Activated CD4-positive, alpha-beta T cell treated with anti-CD3 and anti-CD28 coated beads, Interleukin-2, amount 10 ng/mL, durations not matched to agents 7 days and 5 days (primary cell): ENCODE measurements around the gene EIF6. TPM values are rescaled to one million over a fixed set of nuclear protein-coding genes. Genes with fewer than 3 reads are reported as not detected.

ENCODE experiments used
- CTCF ChIA-PET: fragments of 350-600 bp; sonication (Branson Sonifier 250); formaldehyde crosslinking; loops from one replicate; lab custom pipeline; 2021; ENCODE audit warnings: antibody characterized with exemption; lab: Charles Lee
- POLR2A ChIA-PET: fragments of 350-600 bp; sonication (Branson Sonifier 250); formaldehyde crosslinking; loops from one replicate; lab custom pipeline; 2021; ENCODE audit warnings: antibody characterized with exemption; lab: Charles Lee
- DNase-seq: peaks from one replicate; pipeline ENCODE4 v3.0.0-alpha.2; 2020
- H3K27ac Mint-ChIP-seq: one replicate; pipeline ENCODE4 v1.8.0; 2021; ENCODE audit warnings: mild to moderate bottlenecking, moderate library complexity, mixed read lengths
- H3K27me3 Mint-ChIP-seq: one replicate; pipeline ENCODE4 v1.8.0; 2021; ENCODE audit warnings: mixed read lengths
- H3K36me3 Mint-ChIP-seq: one replicate; pipeline ENCODE4 v1.8.0; 2021; ENCODE audit warnings: low read depth, mixed read lengths
- H3K4me1 Mint-ChIP-seq: one replicate; pipeline ENCODE4 v1.8.0; 2021; ENCODE audit warnings: mixed read lengths
- H3K4me3 Mint-ChIP-seq: one replicate; pipeline ENCODE4 v1.8.0; 2021; ENCODE audit warnings: mild to moderate bottlenecking, moderate library complexity, mixed read lengths
- H3K9me3 Mint-ChIP-seq: one replicate; pipeline ENCODE4 v1.8.0; 2021; ENCODE audit warnings: mixed read lengths
- total RNA-seq, 2 experiments: library from RNA; stranded (reverse); gene quantifications; one replicate each; pipeline ENCODE4 v1.2.3, GENCODE V29; 2021

EIF6 gene
- total RNA-seq, 2 experiments from 2014 or later = 87.4 to 93.3 TPM

DNA sequence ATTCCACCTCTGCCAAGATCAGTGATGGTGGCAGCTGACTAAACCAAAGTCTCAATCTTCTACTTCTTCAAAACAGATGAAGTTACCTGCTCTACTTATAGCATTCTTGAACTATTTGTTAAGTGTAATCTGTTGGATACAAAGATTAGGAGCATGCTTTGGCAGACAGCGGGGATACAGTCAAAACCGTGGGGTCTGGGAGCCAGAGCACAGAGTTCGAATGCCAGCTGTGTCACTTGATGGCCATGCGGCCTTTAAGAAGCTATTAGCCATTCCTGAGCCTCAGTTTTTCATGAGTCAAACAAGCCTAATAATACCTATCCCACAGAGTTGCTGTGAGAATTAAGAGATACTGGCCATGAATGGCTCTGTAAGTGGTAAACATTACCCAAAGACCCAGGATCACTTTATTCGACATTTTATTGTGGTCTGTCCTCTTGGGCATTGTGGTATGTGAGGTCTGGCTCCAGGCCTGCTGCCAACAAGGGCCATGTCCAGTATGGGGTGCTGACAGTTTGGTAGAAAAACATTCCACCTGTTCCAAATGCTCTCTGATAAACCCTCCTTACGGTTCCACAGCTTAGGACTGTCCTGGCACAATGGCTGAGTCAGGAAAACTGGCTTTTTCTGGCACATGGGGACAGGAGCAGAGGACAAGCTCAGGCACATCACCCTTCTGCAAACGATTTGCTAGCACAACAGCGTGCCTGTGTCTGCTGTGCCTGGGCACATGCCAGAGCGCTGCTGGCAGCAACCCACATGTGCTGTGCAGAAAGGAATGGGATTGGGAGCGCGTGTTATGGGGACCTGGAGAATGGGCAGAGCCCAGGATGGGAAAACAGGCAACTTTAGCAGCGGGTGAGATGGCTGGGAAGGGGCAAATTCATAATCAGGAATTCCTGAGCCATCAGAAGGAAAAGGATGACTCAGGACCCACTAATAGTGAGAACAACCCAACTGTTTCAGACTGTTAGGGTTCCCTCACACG, 23.4 kb upstream of the EIF6 start:
- ChIA-PET CTCF (interaction anchor here (0.6 to 8.1 kb wide), 9 partner anchors 8 to 133 kb away, joined by 3 to 90 read pairs (median 3); no protein-coding TSS in a partner anchor), POLR2A (no interaction called here)
- H3K27me3 Mint-ChIP-seq = no peaks in the 10 kb centered on the region
- DNase-seq = no peak
- peaks cover 10% of the 10 kb centered on the region for H3K36me3 Mint-ChIP-seq
- H3K9me3 Mint-ChIP-seq = no peaks in the 10 kb centered on the region
- no peak overlapping the region for H3K27ac Mint-ChIP-seq
- peaks cover 62% of the 10 kb centered on the region for H3K4me1 Mint-ChIP-seq
- H3K4me3 Mint-ChIP-seq = no peak overlapping the region

- DNase-seq = peak; percentile 37
- Mint-ChIP-seq H3K4me1 (peaks cover 54% of the 10 kb centered on the region), H3K4me3 (no peak overlapping the region), H3K27ac (peak overlapping the region; percentile 73), H3K9me3 (no peaks in the 10 kb centered on the region), H3K36me3 (peaks cover 4% of the 10 kb centered on the region), H3K27me3 (no peaks in the 10 kb centered on the region)
- ChIA-PET POLR2A (no interaction called here), CTCF (interaction anchor here (0.6 to 8.1 kb wide), 12 partner anchors 8 to 162 kb away, joined by 3 to 90 read pairs (median 3); no protein-coding TSS in a partner anchor)
These were observed 22.5 kb upstream of the EIF6 start for GRCh38 chr20:35306931-35307517.

DNA sequence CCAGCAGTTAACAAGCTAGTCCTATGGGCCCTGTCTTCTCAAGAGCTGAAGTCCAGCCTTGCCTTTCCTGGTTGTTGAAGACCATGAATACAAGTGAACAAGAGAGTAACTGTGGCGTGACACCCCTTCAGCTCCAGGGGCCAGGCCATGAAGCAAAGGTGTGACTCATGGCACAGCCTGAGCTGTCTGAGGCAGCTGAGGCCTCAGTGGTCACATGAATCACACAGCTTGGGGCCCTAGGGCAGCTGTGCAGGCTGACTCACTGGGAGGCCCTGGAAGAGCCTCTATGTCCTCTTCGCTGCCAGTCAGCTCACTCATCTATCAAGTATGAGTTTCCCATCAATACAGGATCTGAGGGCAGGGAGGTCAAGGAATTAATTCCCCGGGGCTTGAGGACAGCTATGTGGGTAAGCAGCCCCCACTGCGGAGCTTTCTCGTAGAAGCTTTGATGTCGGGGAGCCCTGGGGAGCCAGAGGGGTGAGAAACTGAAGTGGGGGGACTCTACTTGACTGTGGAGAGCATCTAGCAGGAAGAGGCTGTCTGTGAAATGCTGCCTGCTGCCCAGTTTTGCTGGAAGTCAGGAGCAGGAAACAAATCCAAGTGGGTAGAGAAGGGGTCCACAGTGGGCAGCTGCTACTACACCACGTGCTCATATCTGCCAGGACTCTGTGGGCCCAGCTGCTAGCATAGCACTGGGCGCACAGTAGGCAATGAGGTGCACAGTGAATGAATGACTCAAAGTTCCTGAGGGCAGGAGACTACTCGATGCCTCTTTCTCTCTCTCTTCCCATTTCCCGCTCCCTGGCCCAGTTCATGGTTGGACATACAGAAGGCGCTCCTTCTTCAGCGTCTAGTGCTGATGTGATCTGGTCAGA, 21.3 kb upstream of the EIF6 start:
- Mint-ChIP-seq H3K4me1 (peaks cover 45% of the 10 kb centered on the region), H3K4me3 (no peak overlapping the region), H3K27me3 (no peaks in the 10 kb centered on the region), H3K27ac (peak overlapping the region; percentile 88), H3K36me3 (peaks cover 2% of the 10 kb centered on the region), H3K9me3 (no peaks in the 10 kb centered on the region)
- peak; percentile 48 for DNase-seq
- ChIA-PET CTCF (interaction anchor here (0.6 to 8.1 kb wide), 13 partner anchors 9 to 161 kb away, joined by 3 to 90 read pairs (median 4); no protein-coding TSS in a partner anchor), POLR2A (interaction anchor here (0.9 to 1.3 kb wide), 2 partner anchors 149 to 158 kb away, joined by 3 to 4 read pairs; partner anchors contain the start of gene EDEM2)

GRCh38 chr20:35304956-35305355, 20.4 kb upstream of the EIF6 start:
- peak overlapping the region; percentile 42 for H3K27ac Mint-ChIP-seq
- peaks cover 2% of the 10 kb centered on the region for H3K36me3 Mint-ChIP-seq
- CTCF ChIA-PET = interaction anchor here (0.6 to 8.1 kb wide), 17 partner anchors 8 to 571 kb away, joined by 3 to 90 read pairs (median 5); partner anchors contain the start of genes EDEM2 and EIF6
- POLR2A ChIA-PET = interaction anchor here (0.6 to 1.3 kb wide), 2 partner anchors 16 to 150 kb away, joined by 4 read pairs; no protein-coding TSS in a partner anchor
- H3K4me3 Mint-ChIP-seq = no peak overlapping the region
- no peak for DNase-seq
- no peaks in the 10 kb centered on the region for H3K9me3 Mint-ChIP-seq
- peaks cover 44% of the 10 kb centered on the region for H3K4me1 Mint-ChIP-seq
- H3K27me3 Mint-ChIP-seq = no peaks in the 10 kb centered on the region

GRCh38 chr20:35303735-35304491, 19.3 kb upstream of the EIF6 start:
- peaks cover 2% of the 10 kb centered on the region for H3K36me3 Mint-ChIP-seq
- POLR2A ChIA-PET = no interaction called here
- no peaks in the 10 kb centered on the region for H3K27me3 Mint-ChIP-seq
- peak; percentile 91 for DNase-seq
- H3K4me3 Mint-ChIP-seq = no peak overlapping the region
- CTCF ChIA-PET = interaction anchor here (0.6 to 8.1 kb wide), 35 partner anchors 9 to 1032 kb away, joined by 3 to 90 read pairs (median 3); partner anchors contain the start of genes CEP250, EDEM2 and EIF6
- no peaks in the 10 kb centered on the region for H3K9me3 Mint-ChIP-seq
- H3K4me1 Mint-ChIP-seq = peaks cover 44% of the 10 kb centered on the region
- H3K27ac Mint-ChIP-seq = peak overlapping the region; percentile 48

DNA sequence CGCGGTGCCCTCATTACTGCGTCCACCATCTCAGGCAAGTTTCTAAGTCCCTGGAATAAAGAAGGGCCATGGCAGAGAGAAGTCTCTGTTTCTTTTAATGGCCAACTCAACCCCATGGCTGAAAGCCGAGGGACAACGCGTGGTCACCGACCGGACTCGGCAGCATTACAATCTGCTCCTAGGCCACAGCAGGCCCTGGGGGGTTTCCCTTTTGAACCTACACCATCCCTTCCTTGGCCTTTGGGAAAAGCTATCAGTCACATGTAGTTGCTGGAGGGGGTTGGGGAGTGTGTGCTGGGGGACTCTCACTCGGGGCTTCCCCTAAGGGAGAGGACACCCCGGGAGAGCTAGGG, 18.8 kb upstream of the EIF6 start:
- ChIA-PET CTCF (interaction anchor here (0.6 to 8.1 kb wide), 24 partner anchors 8 to 1031 kb away, joined by 3 to 90 read pairs (median 5); partner anchors contain the start of genes CEP250 and EIF6), POLR2A (no interaction called here)
- no peaks in the 10 kb centered on the region for H3K27me3 Mint-ChIP-seq
- H3K9me3 Mint-ChIP-seq = no peaks in the 10 kb centered on the region
- no peak overlapping the region for H3K27ac Mint-ChIP-seq
- peaks cover 44% of the 10 kb centered on the region for H3K4me1 Mint-ChIP-seq
- no peak for DNase-seq
- peaks cover 2% of the 10 kb centered on the region for H3K36me3 Mint-ChIP-seq
- H3K4me3 Mint-ChIP-seq = no peak overlapping the region

DNA sequence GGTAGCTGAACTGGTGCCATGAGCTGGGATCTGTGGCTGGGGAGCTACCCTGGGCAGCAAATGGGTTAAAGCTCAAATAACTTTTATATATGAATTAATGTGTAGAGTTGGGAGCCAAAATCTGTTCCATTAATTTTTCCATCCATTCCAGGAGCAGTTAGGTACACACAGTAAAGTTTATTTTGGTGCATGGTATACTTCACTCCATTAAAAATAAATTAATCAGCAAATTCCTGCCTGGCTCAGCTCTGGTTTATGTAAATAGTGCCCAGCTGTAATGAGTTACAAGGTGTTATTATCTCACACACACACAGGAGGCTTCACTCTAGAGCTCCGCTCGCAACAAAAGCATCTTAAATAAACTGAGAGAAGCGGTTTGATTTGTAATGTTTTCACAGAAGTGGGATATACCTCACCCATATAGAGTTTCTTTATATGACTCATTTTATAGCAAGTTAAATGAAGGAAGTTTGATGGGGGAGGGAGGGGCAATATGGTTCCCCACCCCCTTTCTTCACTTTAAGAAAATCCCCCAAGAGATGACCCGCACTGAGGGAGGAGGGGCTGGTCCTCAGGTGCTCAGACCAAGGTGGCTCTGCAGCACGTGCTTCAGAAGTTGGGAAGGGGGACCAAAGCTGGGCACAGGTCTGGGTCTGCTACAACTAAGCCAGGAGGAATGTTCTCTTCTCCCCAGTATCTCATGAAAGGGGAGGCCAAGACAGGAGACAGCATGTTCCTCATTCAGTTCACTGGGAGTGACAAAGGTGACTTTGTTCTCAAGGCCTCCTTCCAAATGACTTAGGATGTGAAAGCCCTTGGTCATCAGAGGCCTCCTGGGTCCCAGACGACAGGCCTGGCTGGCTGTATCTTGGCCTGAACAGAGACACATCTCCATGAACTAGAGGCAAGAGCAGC, 18.1 kb upstream of the EIF6 start:
- ChIA-PET POLR2A (no interaction called here), CTCF (interaction anchor here (0.6 to 8.1 kb wide), 19 partner anchors 7 to 1031 kb away, joined by 3 to 90 read pairs (median 6); partner anchors contain the start of genes CEP250 and EIF6)
- no peaks in the 10 kb centered on the region for H3K36me3 Mint-ChIP-seq
- DNase-seq = no peak
- H3K27me3 Mint-ChIP-seq = no peaks in the 10 kb centered on the region
- no peak overlapping the region for H3K4me3 Mint-ChIP-seq
- H3K9me3 Mint-ChIP-seq = no peaks in the 10 kb centered on the region
- H3K4me1 Mint-ChIP-seq = peaks cover 40% of the 10 kb centered on the region
- no peak overlapping the region for H3K27ac Mint-ChIP-seq

DNA sequence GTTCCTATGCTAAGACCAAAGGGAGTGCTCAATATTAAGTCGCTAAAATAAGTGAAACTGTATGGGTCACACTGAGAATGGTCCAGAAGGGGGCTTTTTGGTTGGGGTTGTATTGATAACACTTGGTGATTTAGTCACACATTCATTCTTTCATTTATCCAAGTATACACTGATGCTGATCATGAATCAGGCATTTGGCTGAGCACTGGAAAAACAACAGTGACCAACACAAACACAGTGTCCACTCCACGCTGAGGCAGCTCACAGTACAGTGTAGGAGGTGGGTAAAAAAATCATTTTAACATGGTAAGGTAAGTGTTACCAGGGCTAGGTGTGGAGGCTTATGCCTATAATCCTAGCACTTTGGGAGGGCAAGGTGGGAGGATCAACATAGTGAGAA, 16.9 kb upstream of the EIF6 start:
- H3K36me3 Mint-ChIP-seq = no peaks in the 10 kb centered on the region
- DNase-seq = no peak
- H3K4me1 Mint-ChIP-seq = peaks cover 30% of the 10 kb centered on the region
- no peak overlapping the region for H3K27ac Mint-ChIP-seq
- no peaks in the 10 kb centered on the region for H3K27me3 Mint-ChIP-seq
- no peak overlapping the region for H3K4me3 Mint-ChIP-seq
- no peaks in the 10 kb centered on the region for H3K9me3 Mint-ChIP-seq
- ChIA-PET CTCF (interaction anchor here (0.8 to 5.9 kb wide), 7 partner anchors 8 to 138 kb away, joined by 3 to 45 read pairs (median 6); partner anchors contain the start of gene MMP24OS), POLR2A (no interaction called here)

- Mint-ChIP-seq H3K4me3 (no peak overlapping the region), H3K9me3 (no peaks in the 10 kb centered on the region), H3K4me1 (peaks cover 23% of the 10 kb centered on the region), H3K27me3 (no peaks in the 10 kb centered on the region), H3K27ac (no peak overlapping the region), H3K36me3 (no peaks in the 10 kb centered on the region)
- no peak for DNase-seq
- ChIA-PET CTCF (interaction anchor here (0.8 to 2.1 kb wide), 7 partner anchors 9 to 147 kb away, joined by 3 to 7 read pairs (median 3); partner anchors contain the start of gene MMP24OS), POLR2A (no interaction called here)
These were observed 16.1 kb upstream of the EIF6 start for GRCh38 chr20:35300469-35301262.

- CTCF ChIA-PET = interaction anchor here (1.0 to 2.1 kb wide), 4 partner anchors 10 to 148 kb away, joined by 3 to 6 read pairs (median 4); no protein-coding TSS in a partner anchor
These were observed 15.2 kb upstream of the EIF6 start for GRCh38 chr20:35299780-35300179.

More at GRCh38 chr20:35299780-35300179, 15.2 kb upstream of the EIF6 start:
- Mint-ChIP-seq H3K36me3 (no peaks in the 10 kb centered on the region), H3K4me1 (peaks cover 14% of the 10 kb centered on the region), H3K27me3 (peaks cover 4% of the 10 kb centered on the region), H3K9me3 (no peaks in the 10 kb centered on the region), H3K4me3 (no peak overlapping the region), H3K27ac (no peak overlapping the region)
- DNase-seq = no peak
- POLR2A ChIA-PET = no interaction called here
